Fibroblast of the aortic adventitia (primary cell): Measurements from ENCODE around the gene ABL1. TPM values are rescaled to one million over a fixed set of nuclear protein-coding genes. Genes with fewer than 3 reads are reported as not detected.

Experiments used
- DNase-seq: peaks from one replicate; pipeline ENCODE4 v3.0.0-alpha.2; 2010; ENCODE audit warnings: low read depth
- H3K4me3 ChIP-seq: 2 replicates; pipeline ENCODE4 v1.5.1; 2011; ENCODE audit warnings: low read depth, mild to moderate bottlenecking, control low read depth, low read length, moderate library complexity
- CTCF ChIP-seq: IDR thresholded peaks from 2 replicates; pipeline ENCODE4 v1.5.1; 2011; ENCODE audit warnings: mild to moderate bottlenecking, low read length, control low read depth, inconsistent platforms; ENCODE audit not compliant: insufficient read depth
- total RNA-seq: library from RNA; depleted of rRNA; stranded (reverse); fragments of >200 nt; gene quantifications from 2 replicates; pipeline ENCODE4 v1.2.3, GENCODE V29; 2012; ENCODE audit warnings: low replicate concordance

ABL1 gene
- total RNA-seq, 1 donor, result 73.3 TPM

GRCh38 chr9:130882696-130883225, 47.7 kb downstream of the ABL1 start:
- no peak for TF ChIP-seq CTCF
- H3K4me3 ChIP-seq, result no peak overlapping the region
- DNase-seq, result no peak

- TF ChIP-seq CTCF, result no peak
- no peak overlapping the region for H3K4me3 ChIP-seq
- no peak for DNase-seq
Measured at GRCh38 chr9:130883479-130883878, 48.4 kb downstream of the ABL1 start.

- no peak for TF ChIP-seq CTCF
- H3K4me3 ChIP-seq, result no peak overlapping the region
- DNase-seq, result no peak
Measured at GRCh38 chr9:130884111-130884531, 49.1 kb downstream of the ABL1 start.

GRCh38 chr9:130884542-130885483, 49.8 kb downstream of the ABL1 start:
- H3K4me3 ChIP-seq, result no peak overlapping the region
- TF ChIP-seq CTCF, result no peak
- DNase-seq, result no peak

- H3K4me3 ChIP-seq, result no peak overlapping the region
- DNase-seq, result no peak
- no peak for TF ChIP-seq CTCF
Measured at GRCh38 chr9:130885484-130886375, 50.7 kb downstream of the ABL1 start.

GRCh38 chr9:130886981-130887380, 51.9 kb downstream of the ABL1 start:
- DNase-seq, result no peak
- no peak for TF ChIP-seq CTCF
- H3K4me3 ChIP-seq, result no peak overlapping the region
